GM12873 (cell line): ENCODE measurements around the gene FCHO1.

Source experiments
- TF ChIP-seq, protein P1 (sequence below): IDR thresholded peaks from 2 replicates; pipeline ENCODE4 v1.5.1; 2012; ENCODE audit warnings: low read depth, mild to moderate bottlenecking, moderate library complexity, low read length, control low read depth; ENCODE audit not compliant: insufficient read depth; ENCODE audit errors: missing control alignments

FCHO1 gene

GRCh38 chr19:17758515-17758914 is 7.2 kb downstream of the FCHO1 start:
- TF ChIP-seq, protein P1, sequence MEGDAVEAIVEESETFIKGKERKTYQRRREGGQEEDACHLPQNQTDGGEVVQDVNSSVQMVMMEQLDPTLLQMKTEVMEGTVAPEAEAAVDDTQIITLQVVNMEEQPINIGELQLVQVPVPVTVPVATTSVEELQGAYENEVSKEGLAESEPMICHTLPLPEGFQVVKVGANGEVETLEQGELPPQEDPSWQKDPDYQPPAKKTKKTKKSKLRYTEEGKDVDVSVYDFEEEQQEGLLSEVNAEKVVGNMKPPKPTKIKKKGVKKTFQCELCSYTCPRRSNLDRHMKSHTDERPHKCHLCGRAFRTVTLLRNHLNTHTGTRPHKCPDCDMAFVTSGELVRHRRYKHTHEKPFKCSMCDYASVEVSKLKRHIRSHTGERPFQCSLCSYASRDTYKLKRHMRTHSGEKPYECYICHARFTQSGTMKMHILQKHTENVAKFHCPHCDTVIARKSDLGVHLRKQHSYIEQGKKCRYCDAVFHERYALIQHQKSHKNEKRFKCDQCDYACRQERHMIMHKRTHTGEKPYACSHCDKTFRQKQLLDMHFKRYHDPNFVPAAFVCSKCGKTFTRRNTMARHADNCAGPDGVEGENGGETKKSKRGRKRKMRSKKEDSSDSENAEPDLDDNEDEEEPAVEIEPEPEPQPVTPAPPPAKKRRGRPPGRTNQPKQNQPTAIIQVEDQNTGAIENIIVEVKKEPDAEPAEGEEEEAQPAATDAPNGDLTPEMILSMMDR: no peak

GRCh38 chr19:17761148-17761547 is 9.9 kb downstream of the FCHO1 start:
- TF ChIP-seq, protein P1: no peak

DNA sequence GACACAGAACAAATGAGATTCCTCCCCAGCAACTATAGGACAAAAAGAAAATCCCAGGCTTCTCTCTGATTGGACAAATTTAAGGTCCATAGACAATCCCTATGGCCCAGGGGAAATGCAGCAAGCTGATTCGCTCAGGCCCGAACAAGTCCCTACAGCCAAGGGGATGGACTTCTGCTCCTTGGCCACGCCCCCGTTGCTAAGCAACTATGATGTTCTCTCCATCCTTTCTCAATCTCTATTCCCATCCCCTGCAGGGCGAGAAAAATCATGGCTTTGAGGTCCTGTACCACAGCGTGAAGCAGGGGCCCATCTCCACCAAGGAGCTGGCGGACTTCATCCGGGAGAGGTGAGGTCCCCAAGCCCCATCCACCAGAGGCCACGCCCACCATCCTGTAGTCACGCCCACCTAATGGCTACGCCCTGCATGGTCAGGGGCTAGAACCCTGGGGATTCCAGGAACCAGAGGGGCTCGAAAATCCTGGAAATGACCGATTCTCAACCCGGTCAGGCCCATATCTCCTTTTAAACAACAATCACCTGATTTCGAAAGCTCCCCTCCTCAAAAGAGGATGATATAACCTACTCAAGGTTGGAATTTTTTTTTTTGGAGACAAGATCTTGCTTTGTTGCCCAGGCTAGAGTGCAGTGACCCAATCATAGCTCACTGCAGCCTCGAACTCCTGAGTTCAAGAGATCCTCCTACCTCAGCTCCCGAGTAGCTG is 11.4 kb downstream of the FCHO1 start:
- TF ChIP-seq, protein P1: no peak

- TF ChIP-seq, protein P1: no peak
Observed at GRCh38 chr19:17764348-17764747, 13.1 kb downstream of the FCHO1 start.

GRCh38 chr19:17765069-17765618 is 13.9 kb downstream of the FCHO1 start:
- TF ChIP-seq, protein P1: no peak

GRCh38 chr19:17766543-17767131 is 15.4 kb downstream of the FCHO1 start:
- TF ChIP-seq, protein P1: peak; percentile 69

- TF ChIP-seq, protein P1: no peak
Observed at GRCh38 chr19:17767559-17767958, 16.3 kb downstream of the FCHO1 start.
